Gastrocnemius medialis (tissue), 4 donors: Measurements from ENCODE around the gene CLN6.

Experiments used
- POLR2A ChIP-seq, 2 donors: fragments of 450-650 bp; IDR thresholded peaks; one replicate each; pipeline ENCODE4 v1.6.1; 2017; ENCODE audit warnings: antibody characterized with exemption in 2 of 2, mild to moderate bottlenecking in 2 of 2, moderate library complexity in 2 of 2
- TF ChIP-seq, protein P1 (sequence below), 5 experiments: fragments of 450-650 bp in 3 of 5; fragments of 200-600 bp in 2 of 5; sonication (generic) in 2 of 5; IDR thresholded peaks in 4 of 5; conservative IDR thresholded peaks in 1 of 5; 1 replicate in 4 of 5; 2 replicates in 1 of 5; pipeline ENCODE4 v1.5.1; 2016 to 2019; ENCODE audit warnings: antibody characterized with exemption in 5 of 5, mild to moderate bottlenecking in 3 of 5, moderate library complexity in 3 of 5

DNA sequence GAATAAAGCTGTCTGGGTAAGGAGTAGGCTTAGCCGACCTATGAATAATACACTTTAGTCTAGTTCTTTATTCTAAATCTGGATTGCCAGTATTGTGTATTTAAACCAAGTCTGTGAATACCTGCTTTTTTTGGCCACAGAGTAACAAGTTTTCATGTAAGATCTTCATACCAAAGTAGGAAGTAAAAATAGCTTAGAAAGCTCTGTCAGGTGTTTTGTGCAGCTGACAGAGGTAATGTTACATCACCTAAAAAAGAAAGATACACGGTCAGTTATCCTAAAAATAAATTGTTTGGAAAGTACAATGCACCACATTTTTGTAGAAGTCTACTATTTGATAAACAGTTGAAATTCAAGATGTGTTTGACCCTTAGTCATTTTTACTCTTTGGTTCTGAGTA lies 40.9 kb downstream of the CLN6 start:
- no peak for TF ChIP-seq POLR2A (IDR thresholded peaks at IDR 0.05)
- TF ChIP-seq, protein P1, sequence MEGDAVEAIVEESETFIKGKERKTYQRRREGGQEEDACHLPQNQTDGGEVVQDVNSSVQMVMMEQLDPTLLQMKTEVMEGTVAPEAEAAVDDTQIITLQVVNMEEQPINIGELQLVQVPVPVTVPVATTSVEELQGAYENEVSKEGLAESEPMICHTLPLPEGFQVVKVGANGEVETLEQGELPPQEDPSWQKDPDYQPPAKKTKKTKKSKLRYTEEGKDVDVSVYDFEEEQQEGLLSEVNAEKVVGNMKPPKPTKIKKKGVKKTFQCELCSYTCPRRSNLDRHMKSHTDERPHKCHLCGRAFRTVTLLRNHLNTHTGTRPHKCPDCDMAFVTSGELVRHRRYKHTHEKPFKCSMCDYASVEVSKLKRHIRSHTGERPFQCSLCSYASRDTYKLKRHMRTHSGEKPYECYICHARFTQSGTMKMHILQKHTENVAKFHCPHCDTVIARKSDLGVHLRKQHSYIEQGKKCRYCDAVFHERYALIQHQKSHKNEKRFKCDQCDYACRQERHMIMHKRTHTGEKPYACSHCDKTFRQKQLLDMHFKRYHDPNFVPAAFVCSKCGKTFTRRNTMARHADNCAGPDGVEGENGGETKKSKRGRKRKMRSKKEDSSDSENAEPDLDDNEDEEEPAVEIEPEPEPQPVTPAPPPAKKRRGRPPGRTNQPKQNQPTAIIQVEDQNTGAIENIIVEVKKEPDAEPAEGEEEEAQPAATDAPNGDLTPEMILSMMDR (IDR thresholded peaks at IDR 0.05 in 4 of 5, conservative IDR thresholded peaks at IDR 0.05 in 1 of 5), result no peak
